Measurements from ENCODE around the gene ST8SIA6.
A peak's percentile ranks its signal among the peaks of the same experiment; 100 is the strongest.

ST8SIA6 gene

DNA sequence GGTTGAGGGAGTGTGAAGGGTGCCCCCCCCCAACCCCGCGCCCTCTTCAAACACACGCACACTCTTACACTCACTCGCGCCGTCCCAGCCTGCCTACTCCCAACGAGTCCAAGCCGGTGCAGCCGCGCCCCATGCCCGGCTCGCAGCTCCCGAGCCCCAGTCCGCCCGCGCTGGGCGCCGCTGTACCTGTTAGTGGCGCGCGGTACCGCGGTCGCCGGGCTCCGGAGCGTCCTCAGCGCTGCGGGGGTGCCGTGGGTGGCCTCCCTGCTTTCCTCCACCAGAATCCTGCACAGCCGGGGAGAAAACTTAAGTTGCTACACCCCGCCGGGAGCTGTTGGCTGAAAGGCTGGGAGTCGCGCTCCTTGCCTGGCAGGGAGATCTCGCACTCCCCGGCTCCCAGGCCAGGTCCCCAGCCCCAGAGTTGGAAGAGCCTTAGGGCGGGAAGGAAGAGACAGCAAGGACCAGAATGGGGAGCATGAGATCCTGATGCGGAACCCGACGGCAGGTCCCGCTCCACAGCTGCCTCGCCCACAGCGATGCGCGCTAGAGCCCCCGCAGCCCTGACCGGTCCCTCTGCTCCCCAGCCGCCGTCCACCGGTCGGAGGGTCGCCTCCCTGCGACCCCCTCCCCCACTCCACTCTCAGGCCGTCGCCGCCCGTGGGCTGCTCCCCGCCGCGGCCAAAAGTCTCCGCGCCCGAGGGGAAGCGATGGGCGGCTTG, 863 bp downstream of the ST8SIA6 start (continued):
- TF ChIP-seq, protein P1, sequence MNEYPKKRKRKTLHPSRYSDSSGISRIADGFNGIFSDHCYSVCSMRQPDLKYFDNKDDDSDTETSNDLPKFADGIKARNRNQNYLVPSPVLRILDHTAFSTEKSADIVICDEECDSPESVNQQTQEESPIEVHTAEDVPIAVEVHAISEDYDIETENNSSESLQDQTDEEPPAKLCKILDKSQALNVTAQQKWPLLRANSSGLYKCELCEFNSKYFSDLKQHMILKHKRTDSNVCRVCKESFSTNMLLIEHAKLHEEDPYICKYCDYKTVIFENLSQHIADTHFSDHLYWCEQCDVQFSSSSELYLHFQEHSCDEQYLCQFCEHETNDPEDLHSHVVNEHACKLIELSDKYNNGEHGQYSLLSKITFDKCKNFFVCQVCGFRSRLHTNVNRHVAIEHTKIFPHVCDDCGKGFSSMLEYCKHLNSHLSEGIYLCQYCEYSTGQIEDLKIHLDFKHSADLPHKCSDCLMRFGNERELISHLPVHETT (tag by site-specific recombination; IDR thresholded peaks at IDR 0.05) = no peak
- no peak for TF ChIP-seq ZNF23 (tag by site-specific recombination; IDR thresholded peaks at IDR 0.05; ENCODE audit: borderline replicate concordance)
- no peak for TF ChIP-seq ZSCAN16 (tag by site-specific recombination; IDR thresholded peaks at IDR 0.05)
- no peak for TF ChIP-seq ZNF157 (tag by site-specific recombination; IDR thresholded peaks at IDR 0.05)
- no peak for TF ChIP-seq ZNF202 (tag by site-specific recombination; IDR thresholded peaks at IDR 0.05; ENCODE audit: borderline replicate concordance)
- TF ChIP-seq ZNF398 (tag by site-specific recombination; IDR thresholded peaks at IDR 0.05) = peak; percentile 55
- TF ChIP-seq SCRT2 (tag by site-specific recombination; IDR thresholded peaks at IDR 0.05) = peak; percentile 85
- no peak for TF ChIP-seq ZNF530 (tag by site-specific recombination; IDR thresholded peaks at IDR 0.05; ENCODE audit: low read depth)
- peak; percentile 93 for TF ChIP-seq ZFP37 (tag by site-specific recombination; IDR thresholded peaks at IDR 0.05)
- TF ChIP-seq GLIS2 (tag by site-specific recombination; IDR thresholded peaks at IDR 0.05) = peak; percentile 89
- TF ChIP-seq ZNF404 (tag by site-specific recombination; IDR thresholded peaks at IDR 0.05) = no peak
- TF ChIP-seq ZNF311 (tag by site-specific recombination; IDR thresholded peaks at IDR 0.05; ENCODE audit: borderline replicate concordance) = no peak
- TF ChIP-seq IKZF3 (tag by site-specific recombination; IDR thresholded peaks at IDR 0.05) = peak; percentile 41; the same call in 1 of the 2 replicates
- no peak for TF ChIP-seq SP3 (tag by site-specific recombination; IDR thresholded peaks at IDR 0.05)
- TF ChIP-seq ZNF571 (tag by site-specific recombination; IDR thresholded peaks at IDR 0.05) = no peak
- peak; percentile 28; the same call in 1 of the 2 replicates for TF ChIP-seq EGR2 (tag by site-specific recombination; IDR thresholded peaks at IDR 0.05; ENCODE audit: low read depth)
- TF ChIP-seq, protein P2, sequence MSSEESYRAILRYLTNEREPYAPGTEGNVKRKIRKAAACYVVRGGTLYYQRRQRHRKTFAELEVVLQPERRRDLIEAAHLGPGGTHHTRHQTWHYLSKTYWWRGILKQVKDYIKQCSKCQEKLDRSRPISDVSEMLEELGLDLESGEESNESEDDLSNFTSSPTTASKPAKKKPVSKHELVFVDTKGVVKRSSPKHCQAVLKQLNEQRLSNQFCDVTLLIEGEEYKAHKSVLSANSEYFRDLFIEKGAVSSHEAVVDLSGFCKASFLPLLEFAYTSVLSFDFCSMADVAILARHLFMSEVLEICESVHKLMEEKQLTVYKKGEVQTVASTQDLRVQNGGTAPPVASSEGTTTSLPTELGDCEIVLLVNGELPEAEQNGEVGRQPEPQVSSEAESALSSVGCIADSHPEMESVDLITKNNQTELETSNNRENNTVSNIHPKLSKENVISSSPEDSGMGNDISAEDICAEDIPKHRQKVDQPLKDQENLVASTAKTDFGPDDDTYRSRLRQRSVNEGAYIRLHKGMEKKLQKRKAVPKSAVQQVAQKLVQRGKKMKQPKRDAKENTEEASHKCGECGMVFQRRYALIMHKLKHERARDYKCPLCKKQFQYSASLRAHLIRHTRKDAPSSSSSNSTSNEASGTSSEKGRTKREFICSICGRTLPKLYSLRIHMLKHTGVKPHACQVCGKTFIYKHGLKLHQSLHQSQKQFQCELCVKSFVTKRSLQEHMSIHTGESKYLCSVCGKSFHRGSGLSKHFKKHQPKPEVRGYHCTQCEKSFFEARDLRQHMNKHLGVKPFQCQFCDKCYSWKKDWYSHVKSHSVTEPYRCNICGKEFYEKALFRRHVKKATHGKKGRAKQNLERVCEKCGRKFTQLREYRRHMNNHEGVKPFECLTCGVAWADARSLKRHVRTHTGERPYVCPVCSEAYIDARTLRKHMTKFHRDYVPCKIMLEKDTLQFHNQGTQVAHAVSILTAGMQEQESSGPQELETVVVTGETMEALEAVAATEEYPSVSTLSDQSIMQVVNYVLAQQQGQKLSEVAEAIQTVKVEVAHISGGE (tag by site-specific recombination; conservative IDR thresholded peaks at IDR 0.05; ENCODE audit: low read depth) = no peak
- TF ChIP-seq, protein P3, sequence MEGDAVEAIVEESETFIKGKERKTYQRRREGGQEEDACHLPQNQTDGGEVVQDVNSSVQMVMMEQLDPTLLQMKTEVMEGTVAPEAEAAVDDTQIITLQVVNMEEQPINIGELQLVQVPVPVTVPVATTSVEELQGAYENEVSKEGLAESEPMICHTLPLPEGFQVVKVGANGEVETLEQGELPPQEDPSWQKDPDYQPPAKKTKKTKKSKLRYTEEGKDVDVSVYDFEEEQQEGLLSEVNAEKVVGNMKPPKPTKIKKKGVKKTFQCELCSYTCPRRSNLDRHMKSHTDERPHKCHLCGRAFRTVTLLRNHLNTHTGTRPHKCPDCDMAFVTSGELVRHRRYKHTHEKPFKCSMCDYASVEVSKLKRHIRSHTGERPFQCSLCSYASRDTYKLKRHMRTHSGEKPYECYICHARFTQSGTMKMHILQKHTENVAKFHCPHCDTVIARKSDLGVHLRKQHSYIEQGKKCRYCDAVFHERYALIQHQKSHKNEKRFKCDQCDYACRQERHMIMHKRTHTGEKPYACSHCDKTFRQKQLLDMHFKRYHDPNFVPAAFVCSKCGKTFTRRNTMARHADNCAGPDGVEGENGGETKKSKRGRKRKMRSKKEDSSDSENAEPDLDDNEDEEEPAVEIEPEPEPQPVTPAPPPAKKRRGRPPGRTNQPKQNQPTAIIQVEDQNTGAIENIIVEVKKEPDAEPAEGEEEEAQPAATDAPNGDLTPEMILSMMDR (tag by site-specific recombination; IDR thresholded peaks at IDR 0.05) = no peak
- peak; percentile 87 for TF ChIP-seq ZBTB17 (tag by site-specific recombination; IDR thresholded peaks at IDR 0.05)
- TF ChIP-seq ZNF426 (tag by site-specific recombination; IDR thresholded peaks at IDR 0.05) = no peak
- no peak for TF ChIP-seq KLF16 (tag by site-specific recombination; IDR thresholded peaks at IDR 0.05)
- peak; percentile 69 for TF ChIP-seq PATZ1 (tag by site-specific recombination; IDR thresholded peaks at IDR 0.05)
- peak; percentile 16; the same call in 1 of the 2 replicates for TF ChIP-seq PRDM1 (tag by site-specific recombination; IDR thresholded peaks at IDR 0.05)
- TF ChIP-seq, protein P4, sequence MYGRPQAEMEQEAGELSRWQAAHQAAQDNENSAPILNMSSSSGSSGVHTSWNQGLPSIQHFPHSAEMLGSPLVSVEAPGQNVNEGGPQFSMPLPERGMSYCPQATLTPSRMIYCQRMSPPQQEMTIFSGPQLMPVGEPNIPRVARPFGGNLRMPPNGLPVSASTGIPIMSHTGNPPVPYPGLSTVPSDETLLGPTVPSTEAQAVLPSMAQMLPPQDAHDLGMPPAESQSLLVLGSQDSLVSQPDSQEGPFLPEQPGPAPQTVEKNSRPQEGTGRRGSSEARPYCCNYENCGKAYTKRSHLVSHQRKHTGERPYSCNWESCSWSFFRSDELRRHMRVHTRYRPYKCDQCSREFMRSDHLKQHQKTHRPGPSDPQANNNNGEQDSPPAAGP (tag by site-specific recombination; IDR thresholded peaks at IDR 0.05) = 0 out of 2 replicates have a peak, but pooled peaks have one; percentile 11
- no peak for TF ChIP-seq KLF9 (tag by site-specific recombination; IDR thresholded peaks at IDR 0.05; ENCODE audit: low read depth)
- peak; percentile 50; the same call in 1 of the 2 replicates for TF ChIP-seq ZEB2 (tag by site-specific recombination; IDR thresholded peaks at IDR 0.05)
- TF ChIP-seq ZNF529 (tag by site-specific recombination; IDR thresholded peaks at IDR 0.05; ENCODE audit: insufficient replicate concordance) = no peak
- TF ChIP-seq ZFHX2 (tag by site-specific recombination; conservative IDR thresholded peaks at IDR 0.05) = peak; percentile 64
- TF ChIP-seq SP7 (tag by site-specific recombination; IDR thresholded peaks at IDR 0.05) = peak; percentile 51; the same call in 1 of the 2 replicates

Measured in HEK293 (cell line).